Measurements from ENCODE around the gene PCBD2.
"Not testable (repeated sequence)": the region's sequence is repeated elsewhere in the genome, so short reads cannot be mapped to it uniquely, and the experiment has no call there.

Gene PCBD2

GRCh38 chr5:134995850-134996402, 91.0 kb downstream of the PCBD2 start:
- Histone ChIP-seq H3K27ac (ENCODE audit: low read depth, low read length) (no peak overlapping the region), H3K36me3 (ENCODE audit: control insufficient read depth in 1 of 2, insufficient read depth in 2 of 2, low read length in 2 of 2) (no peaks in the 10 kb centered on the region), H3K27me3 (ENCODE audit: control insufficient read depth in 1 of 2, insufficient read depth in 2 of 2, low read length in 2 of 2) (no peaks in the 10 kb centered on the region), H3K4me3 (ENCODE audit: low read depth in 1 of 2, low read length in 2 of 2) (no peak overlapping the region), H3K4me1 (ENCODE audit: control insufficient read depth in 1 of 2, insufficient read depth in 2 of 2, low read length in 2 of 2) (no peaks in the 10 kb centered on the region), H3K9me3 (ENCODE audit: control insufficient read depth in 1 of 2, low read length in 2 of 2) (no peaks in the 10 kb centered on the region), H3K9ac (ENCODE audit: low read depth in 1 of 2, low read length in 2 of 2) (no peak overlapping the region)

DNA sequence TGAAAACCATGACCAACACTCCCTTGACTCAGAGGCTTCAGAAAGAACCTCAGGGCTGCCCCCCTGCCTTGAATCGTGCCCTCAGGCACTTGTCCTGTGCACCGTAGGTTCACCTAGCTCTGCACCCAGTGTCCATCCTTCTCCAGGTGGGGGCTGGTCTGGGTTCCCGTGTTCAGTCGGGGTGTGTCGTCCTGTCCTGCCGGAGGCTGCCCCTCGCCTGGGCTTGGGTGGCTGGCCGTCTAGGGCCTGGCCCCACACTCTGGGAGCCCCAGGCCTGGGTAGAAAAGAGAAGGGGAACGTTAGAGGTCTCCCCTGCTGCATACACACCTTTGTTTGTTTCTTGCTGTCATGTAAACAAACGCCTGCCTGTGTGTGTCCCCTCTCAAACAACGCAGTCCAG, 92.1 kb downstream of the PCBD2 start:
- no peaks in the 10 kb centered on the region for H3K36me3 ChIP-seq (ENCODE audit: control insufficient read depth in 1 of 2, insufficient read depth in 2 of 2, low read length in 2 of 2)
- no peak overlapping the region for H3K9ac ChIP-seq (ENCODE audit: low read depth in 1 of 2, low read length in 2 of 2)
- H3K9me3 ChIP-seq (ENCODE audit: control insufficient read depth in 1 of 2, low read length in 2 of 2), result no peaks in the 10 kb centered on the region
- H3K4me1 ChIP-seq (ENCODE audit: control insufficient read depth in 1 of 2, insufficient read depth in 2 of 2, low read length in 2 of 2), result no peaks in the 10 kb centered on the region
- H3K4me3 ChIP-seq (ENCODE audit: low read depth in 1 of 2, low read length in 2 of 2), result no peak overlapping the region
- no peak overlapping the region for H3K27ac ChIP-seq (ENCODE audit: low read depth, low read length)
- H3K27me3 ChIP-seq (ENCODE audit: control insufficient read depth in 1 of 2, insufficient read depth in 2 of 2, low read length in 2 of 2), result no peaks in the 10 kb centered on the region

- not testable (repeated sequence) for H3K27ac ChIP-seq (ENCODE audit: low read depth, low read length); H3K9ac ChIP-seq (ENCODE audit: low read depth in 1 of 2, low read length in 2 of 2); H3K36me3 ChIP-seq (ENCODE audit: control insufficient read depth in 1 of 2, insufficient read depth in 2 of 2, low read length in 2 of 2); H3K27me3 ChIP-seq (ENCODE audit: control insufficient read depth in 1 of 2, insufficient read depth in 2 of 2, low read length in 2 of 2); H3K4me3 ChIP-seq (ENCODE audit: low read depth in 1 of 2, low read length in 2 of 2); H3K9me3 ChIP-seq (ENCODE audit: control insufficient read depth in 1 of 2, low read length in 2 of 2); H3K4me1 ChIP-seq (ENCODE audit: control insufficient read depth in 1 of 2, insufficient read depth in 2 of 2, low read length in 2 of 2)
These were observed 93.1 kb downstream of the PCBD2 start for GRCh38 chr5:134998068-134998467.

DNA sequence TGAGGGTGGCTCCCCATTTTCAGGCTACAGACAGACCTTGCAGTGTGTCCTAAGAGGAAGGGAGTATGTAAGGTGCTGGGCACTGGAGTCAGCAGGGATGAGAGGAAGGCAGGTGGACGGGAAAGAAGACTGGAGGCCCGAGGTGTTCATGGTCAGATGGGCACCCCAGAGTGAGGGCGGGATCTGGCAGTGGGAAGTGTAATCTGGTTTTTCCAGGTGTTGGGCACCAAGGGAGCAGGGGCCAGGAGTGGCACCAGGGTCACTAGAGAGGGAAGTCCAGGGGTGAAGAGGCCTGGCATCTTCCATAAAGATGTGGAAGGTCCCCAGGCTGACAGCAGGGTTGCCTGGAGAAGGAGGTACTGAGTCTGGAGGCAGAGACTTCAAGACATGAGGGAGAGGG, 99.4 kb downstream of the PCBD2 start:
- Histone ChIP-seq H3K27me3 (ENCODE audit: control insufficient read depth in 1 of 2, insufficient read depth in 2 of 2, low read length in 2 of 2) (no peaks in the 10 kb centered on the region), H3K9ac (ENCODE audit: low read depth in 1 of 2, low read length in 2 of 2) (no peak overlapping the region), H3K9me3 (ENCODE audit: control insufficient read depth in 1 of 2, low read length in 2 of 2) (no peaks in the 10 kb centered on the region), H3K4me3 (ENCODE audit: low read depth in 1 of 2, low read length in 2 of 2) (no peak overlapping the region), H3K27ac (ENCODE audit: low read depth, low read length) (no peak overlapping the region), H3K36me3 (ENCODE audit: control insufficient read depth in 1 of 2, insufficient read depth in 2 of 2, low read length in 2 of 2) (no peaks in the 10 kb centered on the region), H3K4me1 (ENCODE audit: control insufficient read depth in 1 of 2, insufficient read depth in 2 of 2, low read length in 2 of 2) (no peaks in the 10 kb centered on the region)

GRCh38 chr5:135005076-135005475, 100.1 kb downstream of the PCBD2 start:
- Histone ChIP-seq H3K9ac (ENCODE audit: low read depth in 1 of 2, low read length in 2 of 2) (no peak overlapping the region), H3K9me3 (ENCODE audit: control insufficient read depth in 1 of 2, low read length in 2 of 2) (no peaks in the 10 kb centered on the region), H3K4me3 (ENCODE audit: low read depth in 1 of 2, low read length in 2 of 2) (no peak overlapping the region), H3K4me1 (ENCODE audit: control insufficient read depth in 1 of 2, insufficient read depth in 2 of 2, low read length in 2 of 2) (no peaks in the 10 kb centered on the region), H3K27ac (ENCODE audit: low read depth, low read length) (no peak overlapping the region), H3K27me3 (ENCODE audit: control insufficient read depth in 1 of 2, insufficient read depth in 2 of 2, low read length in 2 of 2) (no peaks in the 10 kb centered on the region), H3K36me3 (ENCODE audit: control insufficient read depth in 1 of 2, insufficient read depth in 2 of 2, low read length in 2 of 2) (no peaks in the 10 kb centered on the region)

- Histone ChIP-seq H3K4me1 (ENCODE audit: control insufficient read depth in 1 of 2, insufficient read depth in 2 of 2, low read length in 2 of 2) (no peaks in the 10 kb centered on the region), H3K4me3 (ENCODE audit: low read depth in 1 of 2, low read length in 2 of 2) (no peak overlapping the region), H3K9ac (ENCODE audit: low read depth in 1 of 2, low read length in 2 of 2) (no peak overlapping the region), H3K9me3 (ENCODE audit: control insufficient read depth in 1 of 2, low read length in 2 of 2) (no peaks in the 10 kb centered on the region), H3K27ac (ENCODE audit: low read depth, low read length) (no peak overlapping the region), H3K36me3 (ENCODE audit: control insufficient read depth in 1 of 2, insufficient read depth in 2 of 2, low read length in 2 of 2) (no peaks in the 10 kb centered on the region), H3K27me3 (ENCODE audit: control insufficient read depth in 1 of 2, insufficient read depth in 2 of 2, low read length in 2 of 2) (no peaks in the 10 kb centered on the region)
These were observed 102.4 kb downstream of the PCBD2 start for GRCh38 chr5:135007305-135007704.

GRCh38 chr5:135007749-135008363, 102.9 kb downstream of the PCBD2 start:
- H3K27ac ChIP-seq (ENCODE audit: low read depth, low read length), result no peak overlapping the region
- no peak overlapping the region for H3K4me3 ChIP-seq (ENCODE audit: low read depth in 1 of 2, low read length in 2 of 2)
- H3K9me3 ChIP-seq (ENCODE audit: control insufficient read depth in 1 of 2, low read length in 2 of 2), result no peaks in the 10 kb centered on the region
- H3K36me3 ChIP-seq (ENCODE audit: control insufficient read depth in 1 of 2, insufficient read depth in 2 of 2, low read length in 2 of 2), result no peaks in the 10 kb centered on the region
- no peaks in the 10 kb centered on the region for H3K4me1 ChIP-seq (ENCODE audit: control insufficient read depth in 1 of 2, insufficient read depth in 2 of 2, low read length in 2 of 2)
- H3K27me3 ChIP-seq (ENCODE audit: control insufficient read depth in 1 of 2, insufficient read depth in 2 of 2, low read length in 2 of 2), result no peaks in the 10 kb centered on the region
- no peak overlapping the region for H3K9ac ChIP-seq (ENCODE audit: low read depth in 1 of 2, low read length in 2 of 2)

DNA sequence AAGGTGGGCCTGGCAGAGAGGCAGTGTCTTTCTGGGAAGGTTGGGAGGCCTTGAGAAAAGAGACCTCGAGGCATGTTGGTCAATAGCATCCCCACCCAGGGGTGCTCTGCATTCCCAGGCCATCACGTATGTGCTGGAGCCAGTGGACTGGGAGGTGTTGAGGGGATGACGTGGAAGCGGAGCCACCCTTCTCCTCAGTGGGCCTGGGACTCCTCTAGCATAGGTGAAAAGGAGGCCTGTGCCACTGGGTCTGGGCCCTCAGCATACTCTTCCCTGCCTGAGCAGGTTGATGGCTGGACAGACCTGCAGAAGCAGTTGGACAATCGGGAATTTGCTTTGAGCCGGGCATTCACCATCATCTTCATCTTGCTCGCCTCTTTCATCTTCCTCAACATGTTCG, 103.6 kb downstream of the PCBD2 start:
- Histone ChIP-seq H3K9ac (ENCODE audit: low read depth in 1 of 2, low read length in 2 of 2) (no peak overlapping the region), H3K27ac (ENCODE audit: low read depth, low read length) (no peak overlapping the region), H3K36me3 (ENCODE audit: control insufficient read depth in 1 of 2, insufficient read depth in 2 of 2, low read length in 2 of 2) (no peaks in the 10 kb centered on the region), H3K4me3 (ENCODE audit: low read depth in 1 of 2, low read length in 2 of 2) (no peak overlapping the region), H3K9me3 (ENCODE audit: control insufficient read depth in 1 of 2, low read length in 2 of 2) (no peaks in the 10 kb centered on the region), H3K27me3 (ENCODE audit: control insufficient read depth in 1 of 2, insufficient read depth in 2 of 2, low read length in 2 of 2) (no peaks in the 10 kb centered on the region), H3K4me1 (ENCODE audit: control insufficient read depth in 1 of 2, insufficient read depth in 2 of 2, low read length in 2 of 2) (no peaks in the 10 kb centered on the region)

DNA sequence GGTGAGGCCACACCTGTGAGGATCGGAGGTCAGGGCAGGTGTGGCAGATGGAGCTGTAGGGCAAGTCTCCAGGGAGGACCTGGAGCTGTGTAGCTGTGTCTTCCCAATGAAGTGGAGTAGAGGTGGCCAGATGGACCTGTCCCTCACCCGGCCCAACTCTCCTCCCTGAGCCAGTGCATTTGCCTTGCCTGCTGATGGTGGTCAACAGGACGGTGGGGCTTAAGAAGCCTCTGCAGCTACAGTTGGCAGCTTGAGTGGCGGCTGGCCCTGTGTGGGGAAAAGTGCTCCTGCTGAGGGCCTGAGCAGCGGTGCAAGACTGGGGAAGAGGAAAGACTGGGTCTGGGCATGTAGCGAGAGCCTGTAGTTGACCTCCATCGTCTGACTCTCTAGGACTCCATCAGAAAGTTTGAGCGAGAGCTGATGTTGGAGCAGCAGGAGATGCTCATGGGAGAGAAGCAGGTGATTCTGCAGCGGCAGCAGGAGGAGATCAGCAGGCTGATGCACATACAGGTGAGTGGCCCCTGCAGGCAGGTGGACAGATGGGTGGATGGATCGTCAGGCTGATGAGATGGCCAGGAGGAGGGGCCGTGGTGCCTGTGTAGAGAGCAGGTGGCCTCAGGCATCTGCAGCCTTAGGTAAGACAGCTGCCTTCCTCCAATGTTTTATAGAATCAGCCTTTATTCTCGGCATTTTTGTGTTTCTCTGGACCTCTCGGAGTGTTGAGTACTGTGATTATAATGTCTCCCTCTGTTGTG, 104.2 kb downstream of the PCBD2 start:
- no peak overlapping the region for H3K4me3 ChIP-seq (ENCODE audit: low read depth in 1 of 2, low read length in 2 of 2)
- no peak overlapping the region for H3K9ac ChIP-seq (ENCODE audit: low read depth in 1 of 2, low read length in 2 of 2)
- H3K4me1 ChIP-seq (ENCODE audit: control insufficient read depth in 1 of 2, insufficient read depth in 2 of 2, low read length in 2 of 2), result no peaks in the 10 kb centered on the region
- no peaks in the 10 kb centered on the region for H3K27me3 ChIP-seq (ENCODE audit: control insufficient read depth in 1 of 2, insufficient read depth in 2 of 2, low read length in 2 of 2)
- H3K9me3 ChIP-seq (ENCODE audit: control insufficient read depth in 1 of 2, low read length in 2 of 2), result no peaks in the 10 kb centered on the region
- H3K36me3 ChIP-seq (ENCODE audit: control insufficient read depth in 1 of 2, insufficient read depth in 2 of 2, low read length in 2 of 2), result no peaks in the 10 kb centered on the region
- H3K27ac ChIP-seq (ENCODE audit: low read depth, low read length), result no peak overlapping the region

- H3K4me3 ChIP-seq (ENCODE audit: low read depth in 1 of 2, low read length in 2 of 2), result no peak overlapping the region
- H3K9me3 ChIP-seq (ENCODE audit: control insufficient read depth in 1 of 2, low read length in 2 of 2), result no peaks in the 10 kb centered on the region
- H3K27ac ChIP-seq (ENCODE audit: low read depth, low read length), result no peak overlapping the region
- no peaks in the 10 kb centered on the region for H3K27me3 ChIP-seq (ENCODE audit: control insufficient read depth in 1 of 2, insufficient read depth in 2 of 2, low read length in 2 of 2)
- no peak overlapping the region for H3K9ac ChIP-seq (ENCODE audit: low read depth in 1 of 2, low read length in 2 of 2)
- no peaks in the 10 kb centered on the region for H3K36me3 ChIP-seq (ENCODE audit: control insufficient read depth in 1 of 2, insufficient read depth in 2 of 2, low read length in 2 of 2)
- no peaks in the 10 kb centered on the region for H3K4me1 ChIP-seq (ENCODE audit: control insufficient read depth in 1 of 2, insufficient read depth in 2 of 2, low read length in 2 of 2)
These were observed 105.0 kb downstream of the PCBD2 start for GRCh38 chr5:135009736-135010501.
